Retina (tissue), 1 donor: ENCODE data around the gene RPS13.
"Not testable (repeated sequence)": the region's sequence is repeated elsewhere in the genome, so short reads cannot be mapped to it uniquely, and the experiment has no call there.

Experiments
- DNase-seq: peaks from one replicate; pipeline ENCODE4 v3.0.0-alpha.2; 2016

The RPS13 gene

DNA sequence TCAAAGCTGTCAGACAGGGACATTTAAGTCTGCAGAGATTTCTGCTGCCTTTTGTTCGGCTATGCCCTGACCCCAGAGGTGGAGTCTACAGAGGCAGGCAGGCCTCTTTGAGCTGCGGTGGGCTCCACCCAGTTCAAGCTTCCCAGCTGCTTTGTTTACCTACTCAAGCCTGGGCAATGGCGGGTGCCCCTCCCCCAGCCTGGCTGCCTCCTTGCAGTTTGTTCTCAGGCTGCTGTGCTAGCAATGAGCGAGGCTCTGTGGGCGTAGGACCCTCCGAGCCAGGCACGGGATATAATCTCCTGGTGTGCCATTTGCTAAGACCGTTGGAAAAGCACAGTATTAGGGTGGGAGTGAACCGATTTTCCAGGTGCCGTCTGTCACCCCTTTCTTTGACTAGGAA lies 43.4 kb downstream of the RPS13 start:
- not testable (repeated sequence) for DNase-seq

- DNase-seq = no peak
Measured at GRCh38 chr11:17026487-17027082, 50.9 kb downstream of the RPS13 start.

GRCh38 chr11:17024924-17025323 lies 52.5 kb downstream of the RPS13 start:
- DNase-seq = no peak
